NCI-H510A treated with DMSO at 0.1 percent for 48 hours (cell line): ENCODE results near the gene PPP2R1B.
"Not testable (repeated sequence)": the region's sequence is repeated elsewhere in the genome, so short reads cannot be mapped to it uniquely, and the experiment has no call there.

Experiments
- DNase-seq: peaks from one replicate; lab custom pipeline; 2025; lab: John Stamatoyannopoulos, UW

The PPP2R1B gene

GRCh38 chr11:111782109-111782741 is 16.0 kb upstream of the PPP2R1B start:
- no peak for DNase-seq

- DNase-seq = no peak
Observed at GRCh38 chr11:111779118-111779517, 12.9 kb upstream of the PPP2R1B start.

- DNase-seq = no peak
Observed at GRCh38 chr11:111778047-111778558, 11.9 kb upstream of the PPP2R1B start.

GRCh38 chr11:111777094-111778046 is 11.2 kb upstream of the PPP2R1B start:
- DNase-seq = peak; percentile 60

GRCh38 chr11:111776398-111777093 is 10.4 kb upstream of the PPP2R1B start:
- DNase-seq = no peak

GRCh38 chr11:111774955-111775710 is 8.9 kb upstream of the PPP2R1B start:
- DNase-seq = no peak

- no peak for DNase-seq
Observed at GRCh38 chr11:111772535-111772934, 6.3 kb upstream of the PPP2R1B start.

- DNase-seq = not testable (repeated sequence)
Observed at GRCh38 chr11:111771205-111771604, 5.0 kb upstream of the PPP2R1B start.

GRCh38 chr11:111770581-111771134 is 4.5 kb upstream of the PPP2R1B start:
- no peak for DNase-seq

- DNase-seq = peak; percentile 47
Observed at GRCh38 chr11:111766834-111767142, 599 bp upstream of the PPP2R1B start.

- no peak for DNase-seq
Observed at GRCh38 chr11:111765320-111765983, 737 bp downstream of the PPP2R1B start.

GRCh38 chr11:111764621-111765020 is 1.6 kb downstream of the PPP2R1B start:
- DNase-seq = no peak

GRCh38 chr11:111762981-111763643 is 3.1 kb downstream of the PPP2R1B start:
- DNase-seq = no peak

GRCh38 chr11:111762526-111762925 is 3.7 kb downstream of the PPP2R1B start:
- DNase-seq = no peak

- no peak for DNase-seq
Observed at GRCh38 chr11:111761036-111761435, 5.2 kb downstream of the PPP2R1B start.

GRCh38 chr11:111759778-111760407 is 6.3 kb downstream of the PPP2R1B start:
- DNase-seq = no peak

- no peak for DNase-seq
Observed at GRCh38 chr11:111759376-111759775, 6.8 kb downstream of the PPP2R1B start.

GRCh38 chr11:111756097-111756496 is 10.1 kb downstream of the PPP2R1B start:
- DNase-seq = no peak

- DNase-seq = no peak
Observed at GRCh38 chr11:111749646-111750045, 16.5 kb downstream of the PPP2R1B start.
